ENCODE measurements around the gene FZD10. TPM values are rescaled to one million over a fixed set of nuclear protein-coding genes. Genes with fewer than 3 reads are reported as not detected.

The FZD10 gene
- total and polyA plus RNA-seq, 2 of the 13 experiments (the other 11 are each of a cell fraction or from before 2014, with no cell fraction given), result not detected

- intact Hi-C loops (cut with micrococcal nuclease; ENCODE audit: unreplicated experiment) (no loop called here), in situ Hi-C loops (cut with HindIII; ENCODE audit: extremely low pct_ligation_motif_present, low pct_unique_long_range_greater_than_20kb) (no loop called here)
- H3K9me3 ChIP-seq (ENCODE audit: low read length), result no peaks in the 10 kb centered on the region
- no peaks in the 10 kb centered on the region for H3K36me3 ChIP-seq (replicated peaks in 1 of 2; ENCODE audit: control insufficient read depth in 1 of 2, insufficient read depth in 2 of 2, low read length in 2 of 2)
- no peak overlapping the region for H3K4me3 ChIP-seq (replicated peaks in 1 of 3; ENCODE audit: insufficient read depth in 1 of 3, low read depth in 2 of 3, low read length in 3 of 3)
- ATAC-seq, result no peak
- DNase-seq (ENCODE audit: low spot score), result no peak
- H3K4me1 ChIP-seq (ENCODE audit: insufficient read depth, low read length), result no peaks in the 10 kb centered on the region
- no peak overlapping the region for H3K27ac ChIP-seq (ENCODE audit: extremely low read length, insufficient read depth, low read length)
- no peaks in the 10 kb centered on the region for H3K79me2 ChIP-seq (ENCODE audit: insufficient read depth, low read length)
- peaks cover 0 to 24% of the 10 kb centered on the region in 2 experiments; a peak in 4 of 5 replicates for H3K27me3 ChIP-seq (ENCODE audit: control insufficient read depth in 1 of 2, insufficient read depth in 2 of 2, low read length in 2 of 2)
- BruUV-seq (replicated peaks), result no TSS peak
- H4K20me1 ChIP-seq (ENCODE audit: insufficient read depth, low read length), result no peaks in the 10 kb centered on the region
- no peak for FAIRE-seq
- WGBS (ENCODE audit: low lambda C conversion rate), result 7% methylated on average over 5 of the region's 5 CpGs
- no peak overlapping the region for H2AFZ ChIP-seq (ENCODE audit: low read length)
- CTCF ChIA-PET (ENCODE audit: low intra/inter-chr PET ratio, low total read pairs), result no interaction called here
- POLR2A ChIA-PET, result no interaction called here
- H3K4me2 ChIP-seq (ENCODE audit: low read depth, low read length), result no peak overlapping the region
- H3K9ac ChIP-seq (ENCODE audit: insufficient read depth, low read depth, low read length), result no peak overlapping the region
- TF ChIP-seq TERF1 (CRISPR knock-in tag; IDR thresholded peaks at IDR 0.05), result no peak
- TF ChIP-seq ZFP90 (CRISPR knock-in tag; IDR thresholded peaks at IDR 0.05; ENCODE audit: borderline replicate concordance), result no peak
- TF ChIP-seq ZNF710 (CRISPR knock-in tag; IDR thresholded peaks at IDR 0.05; ENCODE audit: borderline replicate concordance), result no peak
- TF ChIP-seq TAF15 (IDR thresholded peaks at IDR 0.05; ENCODE audit: low read depth, low read length, poor library complexity, severe bottlenecking), result no peak
- no peak for TF ChIP-seq ARID4A (CRISPR knock-in tag; IDR thresholded peaks at IDR 0.05; ENCODE audit: borderline replicate concordance)
- no peak for TF ChIP-seq KLF15 (CRISPR knock-in tag; IDR thresholded peaks at IDR 0.05; ENCODE audit: borderline replicate concordance)
Observed at GRCh38 chr12:130164936-130165335, 2.7 kb downstream of the FZD10 start.

All from HepG2 (cell line).